Measurements from ENCODE around the gene SETD1B.
A peak's percentile ranks its signal among the peaks of the same experiment; 100 is the strongest.
"Not testable (repeated sequence)": the region's sequence is repeated elsewhere in the genome, so short reads cannot be mapped to it uniquely, and the experiment has no call there.

Gene SETD1B

DNA sequence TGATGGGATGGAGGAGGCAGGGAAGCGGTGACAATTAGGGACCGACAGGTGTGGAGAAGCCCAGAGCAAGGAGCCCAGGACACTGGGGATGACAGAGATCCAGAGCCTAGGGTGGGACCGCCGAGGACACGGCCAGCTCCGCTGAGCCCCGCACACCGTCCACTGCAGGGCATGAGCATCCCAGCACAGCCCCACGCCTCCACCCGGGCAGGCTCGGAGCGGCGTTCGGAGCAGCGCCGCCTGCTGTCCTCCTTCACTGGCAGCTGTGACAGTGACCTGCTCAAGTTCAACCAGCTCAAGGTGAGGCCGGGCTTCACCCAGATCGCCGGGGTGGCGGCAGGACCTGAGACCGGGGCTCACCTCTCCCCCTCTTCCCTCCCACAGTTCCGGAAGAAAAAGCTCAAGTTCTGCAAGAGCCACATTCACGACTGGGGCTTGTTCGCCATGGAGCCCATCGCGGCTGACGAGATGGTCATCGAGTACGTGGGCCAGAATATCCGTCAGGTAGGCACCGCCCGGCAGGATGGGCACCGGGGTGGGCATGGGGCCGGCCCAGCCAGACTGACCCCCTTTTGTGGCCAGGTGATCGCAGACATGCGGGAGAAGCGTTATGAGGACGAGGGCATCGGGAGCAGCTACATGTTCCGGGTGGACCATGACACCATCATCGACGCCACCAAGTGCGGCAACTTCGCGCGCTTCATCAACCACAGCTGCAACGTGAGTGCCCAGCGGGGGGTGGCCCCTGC is 23.7 kb downstream of the SETD1B start:
- no peak for DNase-seq

DNA sequence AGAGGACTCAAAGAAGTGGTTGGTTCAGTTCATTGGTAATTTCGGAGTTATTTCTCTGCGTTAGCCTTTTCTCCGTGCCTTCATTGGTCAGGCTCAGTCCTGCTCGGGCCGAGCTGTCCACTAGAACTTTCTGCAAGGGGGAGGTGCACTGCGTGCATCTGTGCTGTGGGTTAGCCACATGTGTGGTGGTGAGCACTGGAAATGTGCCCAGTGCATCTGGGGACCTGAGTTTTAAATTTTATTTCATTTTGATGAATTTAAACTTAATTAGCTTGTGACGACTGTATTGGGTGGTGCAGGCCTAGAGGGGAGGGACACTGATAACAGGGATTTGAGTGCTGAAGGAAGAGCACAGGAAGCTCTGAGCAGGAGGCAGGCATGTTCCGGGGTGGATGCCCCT is 24.5 kb downstream of the SETD1B start:
- no peak for DNase-seq

DNA sequence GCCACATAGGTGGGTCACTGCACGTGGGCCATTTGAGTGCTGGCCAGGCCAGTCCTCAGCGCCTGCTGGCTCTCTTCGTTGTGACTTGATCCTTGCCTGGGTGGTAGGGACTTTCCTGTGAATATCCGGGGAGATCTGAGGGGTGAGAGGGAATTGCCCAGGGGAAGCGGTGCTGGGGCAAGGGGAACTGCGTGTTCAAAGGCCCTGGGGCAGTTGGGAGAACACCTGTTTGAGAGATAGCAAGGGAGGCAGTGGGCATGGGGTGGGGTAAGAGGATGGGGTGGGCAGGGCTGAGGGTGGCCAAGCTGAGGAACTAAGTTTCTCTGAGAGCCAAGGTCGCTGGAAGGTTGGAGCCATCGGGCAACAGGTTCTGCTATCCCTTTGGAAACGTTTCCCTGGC is 25.0 kb downstream of the SETD1B start:
- DNase-seq: no peak

DNA sequence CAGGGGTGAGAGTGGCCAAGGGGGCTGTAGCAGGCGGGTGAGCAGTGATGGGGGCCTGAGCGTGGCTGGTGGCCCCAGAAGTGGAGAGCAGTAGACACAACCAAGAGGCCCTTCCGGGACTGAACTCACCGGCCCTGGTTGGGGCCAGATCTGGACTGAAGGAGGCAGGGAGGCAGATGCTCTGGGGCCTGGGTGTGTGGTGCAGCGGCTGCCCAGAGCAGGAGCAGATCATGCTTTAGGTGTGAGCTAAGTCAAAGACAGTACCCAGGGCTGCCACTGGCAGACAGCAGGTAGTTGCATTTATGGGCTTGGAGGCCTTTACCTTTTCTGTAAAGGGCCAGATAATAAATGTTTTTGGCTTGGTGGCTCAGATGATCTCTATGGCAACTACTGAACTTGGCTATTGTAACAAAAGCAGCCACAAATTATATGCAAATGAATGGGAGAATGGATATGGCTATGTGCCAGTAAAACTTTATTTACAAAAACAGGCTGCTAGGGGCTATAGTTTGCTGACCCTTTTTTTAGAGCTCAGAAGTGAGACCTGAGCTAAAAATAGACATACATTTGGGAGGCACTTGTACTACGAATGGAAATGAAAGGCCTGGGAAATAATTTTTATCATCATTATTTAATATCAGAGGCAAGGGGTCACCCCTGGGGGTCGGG is 25.6 kb downstream of the SETD1B start:
- DNase-seq: no peak

DNA sequence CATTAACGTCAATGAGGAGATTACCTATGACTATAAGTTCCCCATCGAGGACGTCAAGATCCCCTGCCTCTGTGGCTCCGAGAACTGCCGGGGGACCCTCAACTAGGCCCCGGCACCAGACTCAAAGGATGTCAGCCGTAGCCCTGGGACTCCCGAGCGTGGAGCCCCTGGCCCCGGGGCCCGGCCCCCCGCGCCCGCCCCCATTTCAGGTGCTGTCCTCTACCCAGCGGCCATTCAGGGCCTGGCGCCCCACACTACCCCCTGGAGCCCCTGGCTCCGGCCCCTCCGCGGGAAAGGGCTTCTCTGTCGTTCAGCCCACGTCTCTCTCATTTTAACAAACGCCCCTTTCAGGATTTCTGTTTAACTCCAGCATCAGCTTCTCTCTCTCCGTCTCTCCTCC is 26.3 kb downstream of the SETD1B start:
- DNase-seq: no peak

DNA sequence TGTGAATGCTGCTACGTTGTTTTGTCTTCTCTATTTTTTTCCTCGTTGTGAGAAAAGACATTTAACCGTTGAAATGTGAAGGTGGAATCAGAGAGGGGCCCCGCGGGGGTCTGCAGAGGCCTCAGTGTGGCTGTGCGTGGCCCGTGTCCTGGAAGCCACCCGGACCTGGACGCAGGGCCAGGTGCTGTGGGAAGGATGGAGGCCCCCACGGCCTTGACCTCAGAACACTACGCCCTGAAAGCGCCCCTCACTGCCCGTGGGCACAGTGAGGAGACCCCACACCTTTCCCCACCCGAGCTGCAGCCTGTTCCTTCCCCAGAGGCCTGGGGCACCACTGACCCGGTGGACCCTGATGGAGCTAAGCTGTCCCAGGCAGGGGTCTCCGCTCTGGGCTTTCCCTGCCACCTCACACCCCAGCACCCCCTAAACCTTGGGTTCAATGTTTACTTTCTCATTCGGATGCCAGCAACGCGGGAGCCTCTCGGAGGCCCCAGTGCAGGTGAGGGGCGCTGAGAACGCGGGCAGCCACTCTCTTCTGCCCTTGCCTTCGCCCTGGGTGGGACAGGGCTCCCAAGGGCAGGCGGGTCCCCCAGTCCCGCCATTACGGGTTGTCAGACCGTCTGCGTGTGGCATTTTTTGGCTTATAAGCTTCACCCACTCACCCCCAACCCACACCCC is 26.9 kb downstream of the SETD1B start:
- no peak for DNase-seq

DNA sequence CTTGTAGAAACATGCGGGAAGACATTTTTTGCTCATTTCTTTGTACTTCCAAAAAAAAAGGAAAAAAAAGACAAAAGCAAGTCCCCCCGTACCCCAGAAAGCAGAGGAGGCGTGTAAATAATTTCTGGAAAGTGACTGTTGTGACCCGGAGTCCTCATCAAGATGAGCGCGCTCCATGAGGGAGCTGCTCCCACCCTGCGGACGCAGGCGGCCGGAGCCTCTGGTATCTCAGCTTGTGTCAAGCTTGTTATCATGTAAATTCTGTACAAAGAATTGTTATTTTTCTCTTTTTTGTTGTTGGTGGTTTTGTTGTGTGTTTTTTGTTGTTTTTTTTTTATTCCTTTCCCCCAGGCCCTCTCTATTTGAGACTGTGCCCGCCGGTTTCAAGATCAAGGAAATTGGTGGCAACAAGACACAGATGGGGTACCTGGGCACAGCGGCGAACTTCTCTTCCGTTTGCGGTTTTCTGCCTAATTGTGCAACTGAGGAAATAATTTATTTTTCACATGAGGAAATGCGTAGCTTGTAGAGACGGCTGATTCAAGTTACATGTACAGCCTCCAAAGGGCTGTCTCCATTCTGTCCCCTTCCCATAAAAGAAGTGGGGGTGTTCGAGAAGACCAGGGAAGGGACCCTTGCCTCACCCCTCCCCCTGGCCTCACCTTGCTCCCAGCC is 27.9 kb downstream of the SETD1B start:
- DNase-seq: no peak

DNA sequence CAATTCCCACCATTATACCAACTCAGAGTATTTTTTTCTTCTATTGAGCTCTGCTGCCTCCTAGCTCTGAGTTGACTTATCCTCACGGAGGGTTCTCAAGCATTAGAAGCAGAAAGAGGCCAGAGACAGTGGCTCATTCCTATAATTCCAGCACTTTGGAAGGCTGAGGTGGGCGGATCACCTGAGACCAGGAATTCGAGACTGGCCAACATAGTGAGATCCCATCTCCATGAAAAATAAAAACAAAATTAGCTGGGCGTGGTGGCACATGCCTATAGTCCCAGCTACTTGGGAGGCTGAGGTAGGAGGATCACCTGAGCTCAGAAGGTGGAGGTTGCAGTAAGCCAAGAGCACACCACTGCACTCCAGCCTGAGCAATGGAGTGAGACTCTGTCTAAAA is 33.9 kb downstream of the SETD1B start:
- no peak for DNase-seq

DNA sequence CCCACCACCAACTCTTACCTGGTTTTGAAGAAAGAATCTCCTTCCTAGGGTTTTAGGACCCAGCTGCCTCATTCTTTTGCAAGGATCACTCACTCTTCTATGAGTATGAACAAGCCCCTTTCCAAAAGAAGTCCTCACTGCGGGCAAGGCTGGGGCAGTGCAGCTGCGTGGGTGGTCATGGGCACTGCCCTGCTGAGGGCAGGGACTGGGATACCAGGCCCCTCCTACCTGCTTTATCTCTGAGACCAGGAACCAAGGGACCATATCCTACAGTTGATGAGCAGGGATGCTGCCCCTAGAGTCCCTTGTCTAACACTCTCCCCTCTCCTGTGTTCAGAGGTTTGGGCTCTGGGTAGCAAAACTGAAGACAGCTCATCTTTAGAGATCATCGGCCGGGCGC is 34.3 kb downstream of the SETD1B start:
- DNase-seq: no peak

DNA sequence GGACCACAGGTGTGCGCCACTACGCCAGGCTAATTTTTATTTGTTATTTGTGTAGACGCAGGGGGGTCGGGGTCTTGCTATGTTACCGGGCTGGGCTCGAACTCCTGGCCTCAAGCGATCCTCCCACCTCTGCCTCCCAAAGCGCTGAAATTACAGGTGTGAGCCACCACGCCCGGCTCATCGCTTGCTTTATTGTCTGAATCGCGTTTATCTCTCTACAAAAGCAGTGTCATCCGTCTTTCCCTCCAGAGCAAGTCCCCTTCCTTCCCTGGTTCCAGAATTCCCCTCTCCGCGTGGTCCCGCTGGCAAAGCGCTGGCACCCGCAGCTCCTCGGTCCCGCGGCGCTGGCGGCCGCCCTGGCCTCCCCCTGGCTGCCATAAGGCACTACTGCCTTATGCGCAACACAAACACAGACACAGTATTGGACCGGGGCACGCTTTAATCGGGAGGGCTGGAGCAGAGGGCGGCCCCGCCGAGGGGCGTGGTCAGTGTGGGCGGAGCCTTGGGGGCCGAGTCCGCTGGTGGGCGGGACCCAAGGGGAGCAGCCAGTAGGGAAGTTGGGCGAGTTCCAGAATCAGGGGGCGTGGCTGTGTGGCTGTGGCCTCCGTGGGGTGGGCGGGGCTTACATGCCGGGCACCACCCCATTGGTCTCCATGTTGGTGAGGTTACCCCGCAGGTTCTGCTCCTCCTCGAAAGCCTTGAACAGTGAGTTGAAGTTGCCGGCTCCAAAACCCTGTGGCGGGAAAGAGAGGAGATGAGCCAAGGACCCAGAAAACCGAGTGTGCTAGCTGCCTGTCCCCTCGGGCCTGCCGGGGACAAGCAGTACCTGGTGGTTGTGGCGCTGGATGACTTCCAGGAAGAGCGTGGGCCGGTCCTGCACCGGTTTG is 35.5 kb downstream of the SETD1B start:
- peak; percentile 99 for DNase-seq

DNA sequence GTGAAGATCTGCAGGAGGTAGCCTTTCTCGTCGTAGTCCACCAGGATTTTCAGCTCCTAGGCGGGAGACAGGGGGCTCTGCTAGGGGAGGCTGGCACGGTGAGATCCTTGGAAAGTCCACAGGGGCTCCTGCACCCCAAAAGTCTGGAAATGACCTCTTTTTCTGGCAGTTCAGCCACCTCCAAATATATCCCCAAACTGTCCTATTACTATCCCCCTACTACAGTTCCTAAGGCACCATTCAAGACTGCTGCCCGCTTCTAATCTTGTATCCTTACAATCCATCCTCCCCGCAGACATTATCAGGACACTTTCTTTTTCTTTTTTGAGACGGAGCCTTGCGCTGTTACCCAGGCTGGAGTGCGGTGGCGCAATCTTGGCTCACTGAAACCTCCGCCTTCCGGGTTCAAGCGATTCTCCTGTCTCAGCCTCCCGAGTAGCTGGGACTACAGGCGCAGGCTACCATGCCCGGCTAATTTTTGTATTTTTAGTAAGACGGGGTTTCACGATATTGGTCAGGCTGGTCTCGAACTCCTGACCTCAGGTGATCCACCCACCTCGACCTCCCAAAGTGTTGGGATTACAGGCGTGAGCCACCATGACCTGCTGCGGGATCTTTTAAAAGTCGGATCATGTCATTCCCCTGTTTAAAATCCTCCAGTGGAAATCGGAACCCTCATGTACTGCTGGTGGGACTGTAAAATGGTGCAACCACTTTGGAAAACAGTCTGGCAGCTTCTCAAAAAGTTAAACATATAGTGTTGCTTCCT is 36.4 kb downstream of the SETD1B start:
- no peak for DNase-seq

DNA sequence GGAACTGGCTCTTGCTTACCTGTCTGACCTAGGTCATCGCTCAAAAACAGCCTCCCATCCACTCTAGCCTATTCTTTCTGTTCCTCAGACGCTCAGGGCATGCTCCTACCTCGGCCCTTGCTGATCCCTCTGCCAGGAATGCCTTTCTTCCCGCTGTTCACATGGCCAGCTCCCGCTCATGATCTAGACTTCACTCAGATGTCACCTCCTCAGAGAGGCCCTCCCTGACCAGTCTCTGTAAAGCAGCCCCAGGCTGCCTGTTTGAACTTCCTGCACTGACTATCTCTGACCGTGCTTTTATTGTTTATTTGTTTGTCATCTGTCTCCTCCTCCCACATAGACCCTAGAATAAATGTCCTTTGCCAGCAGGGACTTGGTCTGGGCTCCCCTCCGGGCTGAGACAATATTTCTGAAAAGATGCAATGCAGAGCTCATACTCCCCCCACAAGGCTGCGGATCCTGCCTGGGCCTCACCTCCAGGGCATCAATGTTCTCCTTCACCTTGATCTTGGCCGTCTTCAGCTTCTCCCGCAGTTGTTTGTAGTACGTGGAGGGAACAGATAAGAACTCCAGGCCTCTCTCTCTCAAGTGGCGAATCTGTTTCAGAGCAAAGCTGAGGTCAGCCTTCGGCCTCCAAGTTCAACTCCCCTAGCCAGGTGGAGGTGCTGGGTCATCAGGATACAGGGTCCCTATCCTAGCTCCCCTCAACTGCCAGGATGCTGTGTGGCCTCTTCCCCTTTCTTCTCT is 39.6 kb downstream of the SETD1B start:
- DNase-seq: no peak

DNA sequence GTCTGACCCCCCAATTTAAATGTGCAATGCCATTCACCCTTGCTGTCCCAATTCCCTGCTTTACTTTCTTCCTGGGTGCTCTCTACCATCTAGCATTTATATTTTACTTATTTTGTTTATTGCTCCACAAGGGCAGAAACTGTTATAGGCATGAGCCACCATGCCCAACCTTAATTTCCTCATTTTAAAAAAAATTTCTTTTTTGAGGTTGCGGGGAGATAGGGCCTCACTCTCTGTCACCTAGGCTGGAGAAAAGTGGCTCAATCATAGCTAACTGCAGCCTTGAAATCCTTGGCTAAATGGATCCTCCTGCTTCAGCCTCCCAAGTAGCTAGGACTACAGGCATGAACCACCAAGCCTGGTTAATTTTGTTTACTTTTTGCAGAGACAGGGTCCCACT is 41.9 kb downstream of the SETD1B start:
- no peak for DNase-seq

DNA sequence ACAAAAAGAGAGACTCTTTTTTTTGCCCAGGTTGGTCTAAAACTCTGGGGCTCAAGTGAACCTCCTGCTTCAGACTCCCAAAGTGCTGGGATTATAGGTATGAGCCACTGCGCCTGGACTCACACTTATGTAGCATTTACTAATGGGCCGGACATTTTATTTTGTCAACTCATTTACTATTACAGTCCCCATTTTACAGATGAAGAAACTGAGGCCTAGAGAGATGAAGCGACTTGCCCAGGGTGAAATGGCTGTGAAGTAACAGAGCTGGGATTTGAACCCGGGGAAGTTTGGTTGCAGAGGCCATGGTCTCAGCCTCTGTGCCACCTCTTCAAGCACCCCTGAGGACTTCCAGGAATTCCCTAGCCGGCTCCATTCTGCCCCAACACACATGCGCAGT is 45.4 kb downstream of the SETD1B start:
- DNase-seq: no peak

DNA sequence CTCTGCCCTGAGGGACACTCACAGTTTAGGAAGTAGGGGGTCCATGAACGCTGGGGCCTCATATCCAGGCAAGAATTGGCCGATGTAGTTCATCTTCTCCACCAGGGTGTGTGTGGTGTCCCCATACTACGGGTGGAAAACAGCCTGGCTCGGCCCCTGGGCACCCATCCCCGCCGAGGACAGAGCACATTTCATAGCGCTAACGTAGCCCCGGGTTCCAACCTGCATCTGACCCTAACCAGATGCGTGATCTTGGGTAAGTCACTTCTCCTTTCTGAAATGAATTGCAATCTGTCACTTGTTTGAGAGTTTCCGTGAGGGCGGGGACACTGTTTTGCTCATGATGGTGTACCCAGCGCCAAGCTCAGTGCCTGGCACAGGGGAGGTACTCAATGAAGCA is 45.9 kb downstream of the SETD1B start:
- no peak for DNase-seq

DNA sequence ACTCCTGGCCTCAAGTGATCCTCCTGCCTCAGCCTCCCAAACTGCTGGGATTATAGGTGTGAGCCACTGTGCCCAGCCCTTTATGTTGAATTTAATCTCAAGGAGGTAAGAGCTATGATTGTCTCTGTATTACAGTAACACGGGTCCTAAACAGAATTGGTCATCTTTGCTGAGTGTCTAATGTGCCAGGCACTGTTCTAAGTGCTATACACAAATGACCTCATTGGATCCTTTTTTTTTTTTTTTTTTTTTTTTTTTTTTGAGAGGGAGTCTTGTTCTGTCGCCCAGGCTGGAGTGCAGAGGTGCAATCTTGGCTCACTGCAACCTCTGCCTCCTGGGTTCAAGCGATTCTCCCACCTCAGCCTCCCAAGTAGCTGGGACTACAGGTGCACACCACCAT is 48.6 kb downstream of the SETD1B start:
- not testable (repeated sequence) for DNase-seq

DNA sequence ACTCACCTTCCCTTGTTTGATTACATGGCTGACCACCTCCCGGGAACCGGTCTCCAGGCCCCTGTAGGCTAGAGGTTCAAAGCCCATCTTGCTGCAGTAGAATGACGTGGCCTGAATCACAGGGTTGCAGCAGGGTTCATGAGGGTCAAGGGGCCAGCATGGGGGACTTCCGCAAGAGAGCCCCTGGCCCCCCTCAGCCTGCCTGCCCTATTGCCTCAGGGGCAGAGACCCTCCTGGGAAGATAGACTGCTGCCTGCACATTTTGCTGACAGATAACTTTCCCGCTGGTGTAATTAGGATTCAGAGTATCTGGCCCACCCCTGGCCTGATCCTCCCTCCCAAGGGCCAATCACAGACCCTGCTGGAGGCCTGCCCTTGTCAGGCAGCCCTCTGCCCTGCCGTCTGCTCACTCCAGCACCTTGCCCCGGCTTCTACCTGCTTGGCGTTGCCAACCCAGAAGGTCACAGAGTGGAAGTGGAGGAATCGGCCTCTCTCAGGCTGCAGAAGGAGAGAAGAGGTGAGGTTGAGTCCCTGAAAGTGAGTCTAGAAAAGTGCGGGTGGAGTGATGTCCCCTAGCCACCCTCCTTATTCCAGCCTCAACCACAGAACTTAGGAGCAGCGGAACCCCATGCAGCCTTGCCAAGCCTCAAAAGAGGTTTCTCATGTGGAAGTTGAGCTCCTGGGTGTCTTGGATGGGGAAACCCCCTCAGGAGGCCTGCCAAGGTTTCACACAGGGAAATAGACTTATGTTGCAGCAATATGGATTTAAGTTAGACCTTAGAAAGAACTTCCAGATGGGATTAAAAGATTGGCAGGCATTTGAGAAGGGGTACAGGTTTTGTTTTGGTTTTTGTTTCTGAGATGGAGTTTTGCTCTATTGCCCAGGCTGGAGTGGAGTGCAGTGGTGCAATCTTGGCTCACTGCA is 53.8 kb downstream of the SETD1B start:
- DNase-seq: no peak

DNA sequence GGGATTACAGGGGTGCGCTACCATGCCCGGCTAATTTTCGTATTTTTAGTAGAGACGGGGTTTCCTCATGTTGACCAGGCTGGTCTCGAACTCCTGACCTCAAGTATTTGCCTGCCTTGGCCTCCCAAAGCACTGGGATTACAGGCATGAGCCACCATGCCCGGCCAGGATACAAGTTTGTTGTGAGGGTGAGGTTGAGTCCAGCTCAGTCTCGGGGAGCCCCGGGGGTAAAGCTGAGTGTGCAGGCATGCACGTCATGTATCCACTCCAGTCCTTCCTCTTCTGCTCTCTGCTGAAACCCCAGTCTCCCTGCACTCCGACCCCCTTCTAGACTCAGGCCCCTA is 54.5 kb downstream of the SETD1B start:
- no peak for DNase-seq

DNA sequence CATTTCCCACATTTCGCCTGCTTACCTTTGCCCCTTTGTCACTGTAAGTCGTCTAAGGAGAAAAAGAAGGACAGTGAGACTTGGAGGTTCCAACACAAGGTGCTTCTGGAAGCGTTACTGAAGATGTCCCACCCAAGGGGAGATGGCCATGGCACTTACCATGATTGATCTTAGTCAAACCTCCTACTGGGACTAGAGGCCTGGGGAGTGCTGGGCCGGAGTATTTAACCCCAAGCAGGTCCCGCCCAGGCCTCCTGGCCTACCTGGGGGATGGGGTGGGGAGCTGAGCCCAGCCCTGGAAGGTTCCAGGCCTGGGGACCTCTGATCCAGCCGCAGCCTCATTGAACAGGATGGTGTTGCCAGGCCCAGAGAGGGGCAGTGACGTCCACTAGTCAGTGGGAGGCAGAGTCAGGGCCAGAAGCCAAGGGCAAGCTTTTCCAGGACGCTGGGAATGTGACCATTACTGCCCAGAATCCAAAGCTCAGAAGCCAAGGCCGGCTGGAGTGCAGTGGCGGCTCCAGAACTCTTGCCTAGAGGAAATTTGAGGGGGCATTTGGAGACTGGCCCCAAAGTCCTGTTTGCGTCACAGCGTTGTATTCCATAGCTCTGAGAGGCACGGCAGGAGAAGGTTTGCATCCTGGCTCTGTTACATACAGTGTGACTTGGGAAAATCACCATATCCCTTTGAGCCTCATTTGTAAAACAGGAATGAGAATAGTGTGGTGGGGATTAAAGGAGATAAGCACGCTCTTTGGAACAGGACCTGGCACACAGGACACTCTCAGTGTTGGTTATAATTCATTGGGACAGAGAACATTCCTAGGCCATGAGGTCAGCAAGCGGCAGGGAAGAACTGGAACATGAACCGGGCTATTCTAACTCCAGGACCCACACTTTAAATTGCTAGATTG is 55.1 kb downstream of the SETD1B start, which contains the start of gene HPD:
TSS of gene HPD (minus strand) at position 198 of the 911 bp plus-strand sequence. CDS start at position 162, 36 bp downstream.
- no peak for DNase-seq
